NCI-H128 (cell line): Measurements from ENCODE around the gene PAPSS2.

ENCODE experiments used
- DNase-seq: peaks from one replicate; lab custom pipeline; 2025; ENCODE audit not compliant: unreplicated experiment; lab: John Stamatoyannopoulos, UW

Gene PAPSS2

GRCh38 chr10:87775766-87776165 is 116.1 kb downstream of the PAPSS2 start:
- no peak for DNase-seq

GRCh38 chr10:87776328-87776727 is 116.7 kb downstream of the PAPSS2 start:
- no peak for DNase-seq

- DNase-seq = no peak
Observed at GRCh38 chr10:87781545-87781944, 121.9 kb downstream of the PAPSS2 start.

DNA sequence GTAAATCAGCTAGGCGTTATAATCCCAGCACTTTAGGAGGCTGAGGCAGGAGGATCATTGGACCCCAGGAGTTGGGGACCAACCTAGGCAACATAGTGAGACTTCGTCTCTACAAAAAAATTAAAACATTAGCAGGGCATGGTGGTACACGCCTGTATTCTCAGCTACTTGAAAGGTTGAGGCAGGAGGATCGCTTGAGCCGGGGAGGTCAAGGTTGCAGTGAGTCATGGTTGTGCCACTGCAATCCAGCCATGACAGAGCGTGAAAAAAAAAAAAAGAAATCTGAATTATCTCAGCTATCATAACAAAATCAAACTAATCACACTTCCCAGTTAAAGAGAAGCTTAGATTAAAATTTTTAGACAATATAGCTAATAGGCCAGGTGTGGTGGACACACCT is 123.0 kb downstream of the PAPSS2 start:
- no peak for DNase-seq

DNA sequence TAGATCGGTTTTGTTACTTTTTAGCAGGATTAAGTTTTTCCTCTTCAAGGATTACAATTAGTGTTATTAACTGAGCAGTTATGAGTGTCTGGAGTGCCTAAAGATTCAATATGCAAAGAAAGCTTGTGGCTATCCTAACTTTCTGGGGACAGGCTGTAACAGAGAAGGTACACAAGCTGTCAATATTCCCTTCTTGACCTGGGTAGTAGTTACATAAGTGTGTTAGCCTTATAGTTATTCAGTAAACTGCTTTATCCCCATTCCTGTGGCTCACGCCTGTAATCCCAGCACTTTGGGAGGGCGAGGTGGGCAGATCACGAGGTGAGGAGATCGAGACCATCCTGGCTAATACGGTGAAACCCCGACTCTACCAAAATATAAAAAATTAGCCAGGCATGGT is 126.7 kb downstream of the PAPSS2 start:
- no peak for DNase-seq

- no peak for DNase-seq
Observed at GRCh38 chr10:87790185-87790584, 130.5 kb downstream of the PAPSS2 start.

GRCh38 chr10:87794285-87794684 is 134.6 kb downstream of the PAPSS2 start:
- no peak for DNase-seq
